ENCODE results near the gene OPCML.

The OPCML gene

DNA sequence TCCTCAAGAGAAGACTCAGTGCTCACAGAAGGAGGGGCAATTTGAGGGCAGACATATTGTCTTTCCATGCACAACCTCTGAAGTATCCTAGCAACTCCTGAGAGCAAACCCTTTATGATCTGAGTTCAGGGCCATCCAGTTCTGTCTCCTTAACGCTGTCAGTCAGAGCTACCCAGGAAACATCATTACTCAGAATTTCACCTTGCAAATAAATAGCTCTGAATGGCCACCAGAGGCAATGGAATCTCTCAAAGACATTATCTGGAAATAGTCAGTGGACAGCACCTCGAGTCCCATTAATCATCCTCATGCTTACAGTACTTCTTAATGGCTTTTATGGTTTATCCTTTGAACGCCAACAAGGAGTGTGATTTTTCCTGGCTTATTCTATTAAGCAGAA is 656.1 kb downstream of the OPCML start:
- Histone ChIP-seq H3K27ac (ENCODE audit: insufficient read depth, low read depth, low read length, poor library complexity, severe bottlenecking) (no peak overlapping the region), H3K36me3 (ENCODE audit: control insufficient read depth, insufficient read depth, low read length) (no peaks in the 10 kb centered on the region), H3K4me1 (ENCODE audit: control insufficient read depth, insufficient read depth, low read length) (no peaks in the 10 kb centered on the region), H3K27me3 (ENCODE audit: control insufficient read depth, insufficient read depth, low read length, poor library complexity, severe bottlenecking) (no peaks in the 10 kb centered on the region), H3K9me3 (ENCODE audit: control insufficient read depth, low read length) (no peaks in the 10 kb centered on the region), H3K4me3 (ENCODE audit: insufficient read depth, low read depth, low read length) (no peak overlapping the region)
- 87 to 93% methylated on average over 2 to 3 of the region's 3 CpGs for WGBS, 2 experiments

DNA sequence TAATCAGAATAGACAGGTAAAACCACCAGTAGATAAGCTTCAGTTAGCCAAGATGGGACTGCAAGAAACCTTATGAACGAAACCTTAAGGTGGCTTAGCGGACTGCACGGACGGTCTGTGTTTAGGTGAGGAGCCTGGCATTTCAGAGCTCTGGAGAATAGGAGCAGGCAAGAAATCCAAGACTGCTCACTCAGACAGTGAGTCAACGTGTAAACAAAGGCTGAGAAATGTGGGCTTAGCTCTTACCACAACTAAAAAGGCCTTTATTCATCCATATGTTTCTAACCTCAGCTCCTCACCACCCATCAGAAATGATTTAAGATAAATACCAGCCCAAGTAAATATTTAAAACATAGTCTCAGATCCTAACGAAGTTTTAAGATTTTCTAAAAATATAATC is 657.7 kb downstream of the OPCML start:
- Histone ChIP-seq H3K4me3 (ENCODE audit: insufficient read depth, low read depth, low read length) (no peak overlapping the region), H3K27me3 (ENCODE audit: control insufficient read depth, insufficient read depth, low read length, poor library complexity, severe bottlenecking) (no peaks in the 10 kb centered on the region), H3K27ac (ENCODE audit: insufficient read depth, low read depth, low read length, poor library complexity, severe bottlenecking) (no peak overlapping the region), H3K4me1 (ENCODE audit: control insufficient read depth, insufficient read depth, low read length) (no peaks in the 10 kb centered on the region), H3K36me3 (ENCODE audit: control insufficient read depth, insufficient read depth, low read length) (no peaks in the 10 kb centered on the region), H3K9me3 (ENCODE audit: control insufficient read depth, low read length) (no peaks in the 10 kb centered on the region)
- 86 to 92% methylated on average over 6 of the region's 6 CpGs for WGBS, 2 experiments

DNA sequence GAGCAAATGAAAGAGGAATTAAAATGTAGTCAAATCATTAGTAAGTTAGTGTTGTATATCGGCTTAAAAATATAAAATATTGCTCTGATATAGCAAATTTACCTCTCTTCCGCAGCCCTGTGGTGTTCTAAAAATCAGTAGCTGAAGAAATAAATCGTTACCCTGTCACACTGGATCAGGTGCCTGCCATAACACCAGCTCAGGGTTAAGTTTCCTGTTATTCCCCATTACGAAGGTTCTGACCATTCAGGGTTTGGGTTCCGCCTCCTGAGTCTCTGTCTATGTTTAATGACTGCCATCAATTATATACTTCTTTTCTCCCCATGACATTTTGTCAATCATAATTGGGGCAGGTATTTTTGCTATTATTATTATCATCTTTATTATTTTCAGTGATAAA is 658.5 kb downstream of the OPCML start:
- H3K27me3 ChIP-seq (ENCODE audit: control insufficient read depth, insufficient read depth, low read length, poor library complexity, severe bottlenecking): no peaks in the 10 kb centered on the region
- H3K9me3 ChIP-seq (ENCODE audit: control insufficient read depth, low read length): no peaks in the 10 kb centered on the region
- no peaks in the 10 kb centered on the region for H3K36me3 ChIP-seq (ENCODE audit: control insufficient read depth, insufficient read depth, low read length)
- H3K4me3 ChIP-seq (ENCODE audit: insufficient read depth, low read depth, low read length): no peak overlapping the region
- no peak overlapping the region for H3K27ac ChIP-seq (ENCODE audit: insufficient read depth, low read depth, low read length, poor library complexity, severe bottlenecking)
- 88 to 94% methylated on average over 3 to 5 of the region's 5 CpGs for WGBS, 2 experiments
- H3K4me1 ChIP-seq (ENCODE audit: control insufficient read depth, insufficient read depth, low read length): no peaks in the 10 kb centered on the region

DNA sequence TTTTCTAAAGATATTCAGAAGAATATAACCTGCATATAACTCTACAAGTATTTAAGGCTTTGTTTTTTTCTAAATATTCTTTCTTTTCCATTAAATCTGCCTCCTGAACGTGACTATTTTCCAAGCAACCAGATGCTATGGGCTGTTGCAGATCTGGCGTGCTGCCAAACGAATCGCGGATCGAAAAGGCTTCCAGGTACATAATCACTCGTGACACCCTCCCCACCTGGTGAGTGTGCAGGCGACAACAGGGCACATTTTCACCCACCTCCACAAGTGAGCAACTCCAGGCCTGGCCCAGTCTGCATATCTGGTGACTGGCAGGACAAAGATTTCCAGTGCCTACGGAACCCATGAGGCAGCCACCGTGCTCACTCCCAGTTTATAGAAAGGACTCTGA is 660.1 kb downstream of the OPCML start:
- Histone ChIP-seq H3K36me3 (ENCODE audit: control insufficient read depth, insufficient read depth, low read length) (no peaks in the 10 kb centered on the region), H3K27ac (ENCODE audit: insufficient read depth, low read depth, low read length, poor library complexity, severe bottlenecking) (no peak overlapping the region), H3K27me3 (ENCODE audit: control insufficient read depth, insufficient read depth, low read length, poor library complexity, severe bottlenecking) (no peaks in the 10 kb centered on the region), H3K9me3 (ENCODE audit: control insufficient read depth, low read length) (no peaks in the 10 kb centered on the region), H3K4me3 (ENCODE audit: insufficient read depth, low read depth, low read length) (no peak overlapping the region), H3K4me1 (ENCODE audit: control insufficient read depth, insufficient read depth, low read length) (no peaks in the 10 kb centered on the region)
- 89 to 92% methylated on average over 10 of the region's 10 CpGs for WGBS, 2 experiments

DNA sequence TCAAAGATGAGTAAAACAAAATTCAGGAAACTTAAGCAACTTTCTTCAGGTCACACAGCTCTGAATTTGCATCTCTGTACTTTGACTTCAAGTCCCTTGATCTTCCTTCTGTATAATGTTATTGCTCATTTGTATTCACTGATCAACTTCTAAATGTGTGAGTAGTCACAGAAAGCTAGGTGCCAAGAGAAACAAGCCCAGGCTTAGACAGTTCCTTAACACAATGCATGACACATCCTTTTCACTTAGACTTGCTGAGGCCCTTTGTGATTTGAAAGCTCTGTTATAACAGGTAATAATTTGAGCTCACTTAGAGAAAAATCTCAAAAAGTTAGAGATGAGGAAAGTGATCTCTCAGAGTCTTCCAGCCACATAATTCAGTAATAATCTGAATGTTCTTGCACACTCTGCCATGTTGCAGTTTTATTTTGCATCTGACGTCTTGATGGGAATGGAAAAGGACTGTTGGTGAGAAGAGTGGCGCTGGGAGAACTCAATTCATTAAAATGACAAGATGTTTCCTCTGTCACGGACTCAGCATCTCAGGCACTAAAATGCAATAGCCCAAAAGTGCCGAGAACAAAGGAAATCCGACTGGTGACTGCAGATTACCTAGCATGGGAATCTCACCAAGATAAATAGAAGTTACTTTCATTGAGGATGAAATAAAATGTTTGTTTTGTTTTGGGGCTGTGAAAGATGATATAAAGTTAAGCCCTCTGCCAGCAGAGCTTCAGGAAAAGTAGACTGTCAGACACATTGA is 665.3 kb downstream of the OPCML start:
- Histone ChIP-seq H3K36me3 (ENCODE audit: control insufficient read depth, insufficient read depth, low read length) (no peaks in the 10 kb centered on the region), H3K4me3 (ENCODE audit: insufficient read depth, low read depth, low read length) (no peak overlapping the region), H3K27ac (ENCODE audit: insufficient read depth, low read depth, low read length, poor library complexity, severe bottlenecking) (no peak overlapping the region), H3K9me3 (ENCODE audit: control insufficient read depth, low read length) (no peaks in the 10 kb centered on the region), H3K4me1 (ENCODE audit: control insufficient read depth, insufficient read depth, low read length) (no peaks in the 10 kb centered on the region), H3K27me3 (ENCODE audit: control insufficient read depth, insufficient read depth, low read length, poor library complexity, severe bottlenecking) (no peaks in the 10 kb centered on the region)
- WGBS, 2 experiments: 85 to 94% methylated on average over 5 of the region's 5 CpGs

DNA sequence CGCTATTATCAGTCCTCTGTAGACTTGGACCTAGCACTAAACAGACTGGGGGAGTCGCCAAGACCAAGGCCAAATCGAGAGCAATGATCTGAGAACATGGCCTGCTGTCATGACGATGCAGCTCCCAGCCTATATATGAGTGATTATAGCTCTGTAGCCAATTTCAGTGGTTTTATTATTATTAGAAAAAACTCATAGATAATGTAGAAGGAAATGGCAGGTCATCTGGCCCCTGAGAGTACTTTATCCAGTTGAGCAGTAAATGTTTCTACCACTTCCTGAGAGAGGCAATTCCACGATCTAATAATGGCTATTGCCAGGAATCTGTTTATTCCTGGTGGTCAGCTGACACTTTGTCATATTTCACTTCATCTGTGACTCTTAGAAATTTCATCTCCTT is 666.7 kb downstream of the OPCML start:
- no peaks in the 10 kb centered on the region for H3K4me1 ChIP-seq (ENCODE audit: control insufficient read depth, insufficient read depth, low read length)
- no peak overlapping the region for H3K4me3 ChIP-seq (ENCODE audit: insufficient read depth, low read depth, low read length)
- WGBS, 2 experiments: 93 to 94% methylated on average over 5 of the region's 5 CpGs
- no peak overlapping the region for H3K27ac ChIP-seq (ENCODE audit: insufficient read depth, low read depth, low read length, poor library complexity, severe bottlenecking)
- no peaks in the 10 kb centered on the region for H3K27me3 ChIP-seq (ENCODE audit: control insufficient read depth, insufficient read depth, low read length, poor library complexity, severe bottlenecking)
- H3K9me3 ChIP-seq (ENCODE audit: control insufficient read depth, low read length): no peaks in the 10 kb centered on the region
- H3K36me3 ChIP-seq (ENCODE audit: control insufficient read depth, insufficient read depth, low read length): no peaks in the 10 kb centered on the region

DNA sequence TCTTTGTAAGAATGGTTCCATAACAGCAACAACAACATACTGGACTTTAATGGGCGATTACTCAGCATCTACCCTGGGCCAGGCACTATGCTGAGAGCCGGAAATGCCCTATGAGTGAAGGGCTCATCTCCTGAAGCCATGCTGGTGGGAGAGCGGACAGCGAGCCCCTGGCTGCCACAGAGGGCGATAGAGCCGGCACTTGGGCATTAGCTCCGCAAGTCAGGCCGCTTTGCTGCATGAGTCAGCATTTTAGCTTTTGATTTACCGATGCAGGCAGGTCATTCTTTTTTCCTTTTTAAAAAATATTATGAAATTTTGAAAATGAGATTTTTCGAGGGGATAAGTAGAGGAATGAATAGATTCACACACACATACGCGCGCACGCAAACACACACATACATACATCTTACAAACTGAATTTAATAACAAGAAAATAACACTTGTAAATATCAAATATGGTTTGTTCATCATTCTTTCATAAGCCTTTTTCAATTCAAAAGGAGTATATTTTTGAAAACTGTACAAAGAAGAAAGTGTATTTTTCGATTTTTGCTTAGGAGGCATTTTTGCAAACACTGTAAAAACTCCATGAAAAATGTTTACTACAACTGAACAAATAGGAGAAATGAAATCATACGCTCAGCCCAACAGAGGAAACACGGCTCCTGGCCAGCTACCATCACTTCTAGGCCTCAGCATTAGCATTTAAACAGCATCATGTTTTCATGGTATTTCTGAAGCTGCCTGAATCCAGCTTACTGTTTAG is 667.3 kb downstream of the OPCML start:
- Histone ChIP-seq H3K27me3 (ENCODE audit: control insufficient read depth, insufficient read depth, low read length, poor library complexity, severe bottlenecking) (no peaks in the 10 kb centered on the region), H3K4me1 (ENCODE audit: control insufficient read depth, insufficient read depth, low read length) (no peaks in the 10 kb centered on the region), H3K4me3 (ENCODE audit: insufficient read depth, low read depth, low read length) (no peak overlapping the region), H3K27ac (ENCODE audit: insufficient read depth, low read depth, low read length, poor library complexity, severe bottlenecking) (no peak overlapping the region), H3K9me3 (ENCODE audit: control insufficient read depth, low read length) (no peaks in the 10 kb centered on the region), H3K36me3 (ENCODE audit: control insufficient read depth, insufficient read depth, low read length) (no peaks in the 10 kb centered on the region)
- 81 to 84% methylated on average over 11 to 16 of the region's 17 CpGs for WGBS, 2 experiments

DNA sequence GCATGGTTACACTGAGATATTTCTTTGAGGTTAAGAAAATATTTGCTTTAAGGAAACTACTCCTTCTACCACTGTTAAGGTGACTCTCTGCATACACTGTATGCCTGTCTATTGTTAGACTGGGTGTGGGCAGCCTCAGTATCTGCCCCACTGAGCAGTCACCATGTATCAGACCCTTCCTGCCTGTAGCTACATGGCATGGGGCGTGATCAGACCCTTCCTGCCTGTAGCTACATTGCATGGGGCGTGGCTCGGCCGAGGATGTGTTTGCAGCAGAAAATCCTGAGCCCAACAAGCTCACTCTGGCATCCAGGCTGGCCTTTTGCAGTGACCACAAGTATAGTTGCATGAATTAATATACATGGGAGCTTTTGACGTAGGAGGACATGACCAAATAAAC is 669.4 kb downstream of the OPCML start:
- Histone ChIP-seq H3K27ac (ENCODE audit: insufficient read depth, low read depth, low read length, poor library complexity, severe bottlenecking) (no peak overlapping the region), H3K9me3 (ENCODE audit: control insufficient read depth, low read length) (no peaks in the 10 kb centered on the region), H3K27me3 (ENCODE audit: control insufficient read depth, insufficient read depth, low read length, poor library complexity, severe bottlenecking) (no peaks in the 10 kb centered on the region), H3K4me3 (ENCODE audit: insufficient read depth, low read depth, low read length) (no peak overlapping the region), H3K36me3 (ENCODE audit: control insufficient read depth, insufficient read depth, low read length) (no peaks in the 10 kb centered on the region), H3K4me1 (ENCODE audit: control insufficient read depth, insufficient read depth, low read length) (peaks cover 2% of the 10 kb centered on the region)
- WGBS, 2 experiments: 90 to 95% methylated on average over 5 of the region's 5 CpGs

DNA sequence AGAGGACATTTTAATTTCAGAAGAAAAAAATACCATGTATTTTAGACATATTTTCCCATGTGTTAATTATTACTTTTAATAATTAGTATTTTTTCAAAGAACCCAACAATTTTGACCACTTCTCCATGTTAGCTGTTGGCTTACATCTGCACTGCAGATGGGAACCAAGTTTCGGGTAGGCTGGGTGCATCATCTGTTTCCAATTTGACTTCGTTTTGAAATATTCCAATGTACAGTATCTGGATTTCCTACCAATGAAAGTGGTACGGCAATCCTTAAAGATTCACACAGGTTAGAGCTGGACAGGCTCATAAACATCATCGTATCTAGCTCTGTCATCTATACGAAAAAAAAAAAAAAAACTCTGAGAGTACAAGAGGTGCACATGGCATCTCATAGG is 670.2 kb downstream of the OPCML start:
- 95 to 97% methylated on average over 5 of the region's 5 CpGs for WGBS, 2 experiments
- Histone ChIP-seq H3K27ac (ENCODE audit: insufficient read depth, low read depth, low read length, poor library complexity, severe bottlenecking) (no peak overlapping the region), H3K27me3 (ENCODE audit: control insufficient read depth, insufficient read depth, low read length, poor library complexity, severe bottlenecking) (no peaks in the 10 kb centered on the region), H3K36me3 (ENCODE audit: control insufficient read depth, insufficient read depth, low read length) (no peaks in the 10 kb centered on the region), H3K4me3 (ENCODE audit: insufficient read depth, low read depth, low read length) (no peak overlapping the region), H3K9me3 (ENCODE audit: control insufficient read depth, low read length) (no peaks in the 10 kb centered on the region), H3K4me1 (ENCODE audit: control insufficient read depth, insufficient read depth, low read length) (peaks cover 2% of the 10 kb centered on the region)

DNA sequence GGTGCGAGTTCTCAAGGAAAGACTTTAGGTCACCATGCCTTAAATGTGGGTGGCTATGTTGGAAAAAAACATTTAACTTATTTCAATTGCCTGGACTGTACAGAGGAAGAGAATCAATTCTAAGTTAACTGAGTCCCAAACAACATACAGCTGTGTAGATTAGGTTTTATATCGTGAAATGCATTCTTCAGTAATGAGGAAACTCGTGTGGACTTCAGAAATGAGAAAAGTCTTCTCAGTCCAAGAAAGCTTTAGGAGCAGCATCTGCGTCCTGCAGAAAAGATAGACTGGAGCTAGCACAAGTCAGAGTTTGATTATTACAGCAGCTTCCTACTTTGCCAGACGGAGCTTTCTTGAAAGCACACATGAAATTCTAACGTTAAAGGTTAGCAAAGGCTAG is 673.0 kb downstream of the OPCML start:
- WGBS, 2 experiments: 92 to 95% methylated on average over 5 to 6 of the region's 6 CpGs
- peaks cover 2% of the 10 kb centered on the region for H3K4me1 ChIP-seq (ENCODE audit: control insufficient read depth, insufficient read depth, low read length)
- no peak overlapping the region for H3K4me3 ChIP-seq (ENCODE audit: insufficient read depth, low read depth, low read length)
- no peaks in the 10 kb centered on the region for H3K27me3 ChIP-seq (ENCODE audit: control insufficient read depth, insufficient read depth, low read length, poor library complexity, severe bottlenecking)
- H3K27ac ChIP-seq (ENCODE audit: insufficient read depth, low read depth, low read length, poor library complexity, severe bottlenecking): no peak overlapping the region
- H3K9me3 ChIP-seq (ENCODE audit: control insufficient read depth, low read length): peaks cover 2% of the 10 kb centered on the region
- H3K36me3 ChIP-seq (ENCODE audit: control insufficient read depth, insufficient read depth, low read length): no peaks in the 10 kb centered on the region
